ENCODE measurements around the gene SPHK1.

SPHK1 gene

DNA sequence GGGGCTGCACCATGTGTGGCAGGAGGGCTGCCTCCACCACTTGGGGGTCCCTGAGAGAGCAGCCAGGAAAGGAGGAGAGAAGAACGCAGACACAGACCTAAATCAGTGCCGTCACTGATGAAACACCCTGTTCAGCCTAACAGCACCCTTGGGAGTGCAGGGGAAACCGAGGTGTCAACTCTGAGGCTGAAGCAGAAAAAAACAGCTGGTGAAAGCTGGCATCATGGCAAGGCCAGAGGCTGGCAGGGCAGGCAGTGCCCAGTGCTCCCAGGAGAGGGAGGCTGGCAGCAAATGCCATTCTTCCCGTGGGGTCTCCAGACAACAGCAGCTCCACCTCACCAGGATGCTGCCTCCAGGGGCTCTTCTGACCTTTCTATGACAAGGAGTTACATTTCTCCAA lies 23.1 kb downstream of the SPHK1 start:
- DNase-seq (ENCODE audit: low read depth), result no peak
- H3K4me3 ChIP-seq (ENCODE audit: control insufficient read depth, low read depth, low read length), result no peak overlapping the region
- TF ChIP-seq, protein P1, sequence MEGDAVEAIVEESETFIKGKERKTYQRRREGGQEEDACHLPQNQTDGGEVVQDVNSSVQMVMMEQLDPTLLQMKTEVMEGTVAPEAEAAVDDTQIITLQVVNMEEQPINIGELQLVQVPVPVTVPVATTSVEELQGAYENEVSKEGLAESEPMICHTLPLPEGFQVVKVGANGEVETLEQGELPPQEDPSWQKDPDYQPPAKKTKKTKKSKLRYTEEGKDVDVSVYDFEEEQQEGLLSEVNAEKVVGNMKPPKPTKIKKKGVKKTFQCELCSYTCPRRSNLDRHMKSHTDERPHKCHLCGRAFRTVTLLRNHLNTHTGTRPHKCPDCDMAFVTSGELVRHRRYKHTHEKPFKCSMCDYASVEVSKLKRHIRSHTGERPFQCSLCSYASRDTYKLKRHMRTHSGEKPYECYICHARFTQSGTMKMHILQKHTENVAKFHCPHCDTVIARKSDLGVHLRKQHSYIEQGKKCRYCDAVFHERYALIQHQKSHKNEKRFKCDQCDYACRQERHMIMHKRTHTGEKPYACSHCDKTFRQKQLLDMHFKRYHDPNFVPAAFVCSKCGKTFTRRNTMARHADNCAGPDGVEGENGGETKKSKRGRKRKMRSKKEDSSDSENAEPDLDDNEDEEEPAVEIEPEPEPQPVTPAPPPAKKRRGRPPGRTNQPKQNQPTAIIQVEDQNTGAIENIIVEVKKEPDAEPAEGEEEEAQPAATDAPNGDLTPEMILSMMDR (IDR thresholded peaks at IDR 0.05; ENCODE audit: control insufficient read depth, insufficient read depth, low read depth, low read length, missing control alignments), result no peak

GRCh38 chr17:76408037-76408849 lies 23.8 kb downstream of the SPHK1 start:
- TF ChIP-seq, protein P1 (IDR thresholded peaks at IDR 0.05; ENCODE audit: control insufficient read depth, insufficient read depth, low read depth, low read length, missing control alignments), result peak; percentile 86
- no peak overlapping the region for H3K4me3 ChIP-seq (ENCODE audit: control insufficient read depth, low read depth, low read length)
- DNase-seq (ENCODE audit: low read depth), result no peak

DNA sequence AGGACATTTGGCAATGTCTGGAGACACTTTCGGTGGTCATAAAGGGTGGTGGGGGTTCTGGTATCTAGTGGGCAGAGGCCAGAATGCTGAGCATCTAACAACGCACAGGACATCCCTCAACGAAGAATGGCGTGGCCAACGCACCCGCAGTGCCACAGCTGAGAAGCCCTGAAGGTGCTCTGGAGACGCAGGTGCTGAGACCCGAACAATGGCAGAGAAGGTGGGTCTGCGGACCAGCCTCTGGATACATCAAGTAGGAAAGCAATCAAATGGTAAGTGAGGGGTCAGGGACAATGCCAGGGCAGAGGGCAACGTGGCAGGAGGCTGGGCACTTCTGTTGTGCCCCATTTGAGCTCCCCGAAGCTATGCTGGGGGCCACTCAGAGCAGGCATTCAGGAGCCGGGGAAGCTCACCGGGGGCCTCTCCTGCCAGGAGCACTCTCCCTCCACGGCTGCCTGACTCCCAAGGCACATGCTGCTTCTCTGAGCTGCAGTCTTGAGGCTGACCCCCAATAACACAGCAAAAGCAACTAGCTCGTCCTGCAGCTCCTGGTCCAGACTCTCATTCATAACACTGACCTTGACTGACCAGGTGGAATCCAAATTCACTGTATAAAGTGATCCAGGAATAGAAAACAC lies 26.0 kb downstream of the SPHK1 start:
- no peak overlapping the region for H3K4me3 ChIP-seq (ENCODE audit: control insufficient read depth, low read depth, low read length)
- no peak for DNase-seq (ENCODE audit: low read depth)
- TF ChIP-seq, protein P1 (IDR thresholded peaks at IDR 0.05; ENCODE audit: control insufficient read depth, insufficient read depth, low read depth, low read length, missing control alignments), result no peak

- no peak for DNase-seq (ENCODE audit: low read depth)
- TF ChIP-seq, protein P1 (IDR thresholded peaks at IDR 0.05; ENCODE audit: control insufficient read depth, insufficient read depth, low read depth, low read length, missing control alignments), result no peak
- no peak overlapping the region for H3K4me3 ChIP-seq (ENCODE audit: control insufficient read depth, low read depth, low read length)
Observed at GRCh38 chr17:76411247-76411646, 26.8 kb downstream of the SPHK1 start.

DNA sequence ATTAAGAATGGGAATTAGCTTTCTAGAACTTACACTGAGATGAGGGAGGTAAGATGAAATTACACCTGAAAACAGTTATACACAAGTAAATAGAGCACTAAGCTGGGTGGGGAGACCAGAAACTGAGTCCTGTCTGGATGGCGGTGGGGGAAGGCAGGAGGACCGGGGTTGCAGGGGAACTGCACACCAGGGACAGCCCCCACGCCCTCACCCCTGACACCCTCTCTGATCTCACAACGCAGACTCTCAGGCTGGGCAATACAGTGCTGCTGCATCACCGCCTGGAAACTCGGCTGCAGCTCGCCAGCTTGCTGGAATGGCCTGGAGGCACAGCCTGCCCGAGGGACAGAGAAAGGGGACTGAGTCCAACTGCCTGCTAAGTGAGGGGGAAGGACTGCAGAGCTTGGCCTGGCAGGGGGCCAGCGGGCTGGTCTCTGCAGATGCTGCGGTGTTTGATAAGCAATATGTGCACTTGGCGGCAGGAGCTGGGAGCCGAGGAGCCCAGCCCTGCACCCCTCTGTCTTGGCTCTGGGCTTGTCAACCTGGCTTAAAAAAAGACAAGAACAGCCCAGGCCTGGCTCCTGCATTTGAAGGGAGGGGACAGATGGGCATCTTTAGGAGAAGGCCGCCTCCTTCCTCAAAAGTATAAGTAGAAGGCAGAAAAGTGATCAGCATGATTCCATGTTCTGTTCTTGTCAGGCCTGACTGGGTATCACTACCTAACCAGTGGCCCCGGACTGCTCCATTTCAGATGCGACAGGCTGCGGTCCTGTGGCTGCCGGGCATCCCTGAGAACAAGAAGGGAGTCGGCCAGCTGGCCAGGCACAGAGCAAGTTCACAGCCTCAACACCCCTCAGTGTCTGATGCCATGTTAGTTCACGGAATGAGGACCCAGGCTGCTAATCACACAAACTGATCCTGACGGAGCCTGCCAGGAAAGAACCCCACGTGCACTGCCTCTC lies 30.2 kb downstream of the SPHK1 start:
- TF ChIP-seq, protein P1 (IDR thresholded peaks at IDR 0.05; ENCODE audit: control insufficient read depth, insufficient read depth, low read depth, low read length, missing control alignments), result no peak
- DNase-seq (ENCODE audit: low read depth), result no peak
- H3K4me3 ChIP-seq (ENCODE audit: control insufficient read depth, low read depth, low read length), result no peak overlapping the region

DNA sequence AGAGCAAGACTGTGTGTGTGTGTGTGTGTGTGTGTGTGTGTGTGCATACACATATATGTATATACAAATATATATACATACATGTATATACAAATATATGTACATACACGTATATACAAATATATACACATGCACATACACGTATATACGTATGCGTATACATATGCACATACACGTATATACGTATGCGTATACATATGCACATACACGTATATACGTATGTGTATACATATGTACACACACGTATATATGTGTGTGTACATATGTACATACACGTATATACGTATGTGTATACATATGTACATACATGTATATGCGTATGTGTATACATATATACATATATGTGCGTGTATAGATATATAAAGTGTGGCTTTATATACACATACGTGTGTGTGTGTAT lies 31.4 kb downstream of the SPHK1 start:
- no peak overlapping the region for H3K4me3 ChIP-seq (ENCODE audit: control insufficient read depth, low read depth, low read length)
- TF ChIP-seq, protein P1 (IDR thresholded peaks at IDR 0.05; ENCODE audit: control insufficient read depth, insufficient read depth, low read depth, low read length, missing control alignments), result no peak
- no peak for DNase-seq (ENCODE audit: low read depth)
